BE2C (cell line): ENCODE measurements around the gene ERMARD.

Experiments
- DNase-seq: peaks from one replicate; pipeline ENCODE4 v3.0.0-alpha.2; 2020
- H3K27me3 ChIP-seq: fragments of 250-450 bp; sonication (Bioruptor Pico); 2 replicates; pipeline ENCODE4 v1.5.1; 2020; ENCODE audit warnings: mild to moderate bottlenecking
- H3K36me3 ChIP-seq: fragments of 250-450 bp; sonication (Bioruptor Pico); 2 replicates; pipeline ENCODE4 v1.5.1; 2020; ENCODE audit warnings: mild to moderate bottlenecking
- H3K4me1 ChIP-seq: fragments of 250-450 bp; sonication (Bioruptor Pico); 2 replicates; pipeline ENCODE4 v1.5.1; 2020
- H3K4me3 ChIP-seq: 2 replicates; pipeline ENCODE4 v1.5.1; 2011; ENCODE audit warnings: low read depth, low read length
- H3K9me3 ChIP-seq: fragments of 250-450 bp; sonication (Bioruptor Pico); 2 replicates; pipeline ENCODE4 v1.5.1; 2020
- TF ChIP-seq, protein P1 (sequence below): IDR thresholded peaks from 2 replicates; pipeline ENCODE4 v1.5.1; 2012; ENCODE audit warnings: mild to moderate bottlenecking, low read depth, low read length

Gene ERMARD

DNA sequence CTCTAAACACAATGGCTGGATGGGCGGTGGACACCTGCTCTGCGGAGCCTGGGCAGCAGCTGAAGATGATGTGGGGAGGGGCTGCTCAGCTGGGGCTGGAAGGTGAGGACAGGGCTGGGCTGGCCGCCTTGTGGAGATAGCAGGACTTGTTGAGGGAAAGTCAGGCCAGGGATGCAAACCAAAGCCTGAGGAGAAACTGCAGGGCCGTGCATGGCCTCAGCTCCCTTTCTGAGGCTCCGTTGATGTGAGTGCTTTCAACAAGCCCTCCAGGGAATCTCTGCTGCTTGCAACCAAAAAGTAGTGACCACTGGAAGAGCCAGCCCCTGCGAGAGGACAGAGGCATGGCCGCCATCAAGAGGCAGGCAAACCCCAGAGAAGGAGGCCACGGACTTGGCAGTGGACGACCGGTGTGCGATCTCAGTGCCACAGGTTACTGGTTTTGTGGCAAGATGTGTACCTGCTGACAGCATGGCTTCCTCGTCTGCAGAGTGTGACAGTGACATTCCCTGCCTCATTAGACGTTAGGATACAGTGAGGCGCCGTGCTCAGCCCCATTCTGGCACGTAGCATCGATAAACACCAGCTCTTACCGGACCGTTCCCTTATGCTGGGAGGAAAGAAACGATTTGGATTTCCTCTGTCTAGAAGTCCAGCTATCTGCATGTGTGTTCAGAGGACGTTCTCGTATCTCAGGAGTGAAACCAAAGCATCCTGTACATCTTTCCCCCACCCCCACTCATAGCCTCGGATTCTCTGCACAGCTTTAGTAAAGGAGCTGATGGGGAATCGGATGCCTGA lies 37.9 kb downstream of the ERMARD start:
- Histone ChIP-seq H3K9me3 (no peaks in the 10 kb centered on the region), H3K4me3 (peak overlapping the region; percentile 65), H3K36me3 (no peaks in the 10 kb centered on the region), H3K27me3 (no peaks in the 10 kb centered on the region), H3K4me1 (no peaks in the 10 kb centered on the region)
- TF ChIP-seq, protein P1, sequence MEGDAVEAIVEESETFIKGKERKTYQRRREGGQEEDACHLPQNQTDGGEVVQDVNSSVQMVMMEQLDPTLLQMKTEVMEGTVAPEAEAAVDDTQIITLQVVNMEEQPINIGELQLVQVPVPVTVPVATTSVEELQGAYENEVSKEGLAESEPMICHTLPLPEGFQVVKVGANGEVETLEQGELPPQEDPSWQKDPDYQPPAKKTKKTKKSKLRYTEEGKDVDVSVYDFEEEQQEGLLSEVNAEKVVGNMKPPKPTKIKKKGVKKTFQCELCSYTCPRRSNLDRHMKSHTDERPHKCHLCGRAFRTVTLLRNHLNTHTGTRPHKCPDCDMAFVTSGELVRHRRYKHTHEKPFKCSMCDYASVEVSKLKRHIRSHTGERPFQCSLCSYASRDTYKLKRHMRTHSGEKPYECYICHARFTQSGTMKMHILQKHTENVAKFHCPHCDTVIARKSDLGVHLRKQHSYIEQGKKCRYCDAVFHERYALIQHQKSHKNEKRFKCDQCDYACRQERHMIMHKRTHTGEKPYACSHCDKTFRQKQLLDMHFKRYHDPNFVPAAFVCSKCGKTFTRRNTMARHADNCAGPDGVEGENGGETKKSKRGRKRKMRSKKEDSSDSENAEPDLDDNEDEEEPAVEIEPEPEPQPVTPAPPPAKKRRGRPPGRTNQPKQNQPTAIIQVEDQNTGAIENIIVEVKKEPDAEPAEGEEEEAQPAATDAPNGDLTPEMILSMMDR, result no peak
- DNase-seq, result no peak

DNA sequence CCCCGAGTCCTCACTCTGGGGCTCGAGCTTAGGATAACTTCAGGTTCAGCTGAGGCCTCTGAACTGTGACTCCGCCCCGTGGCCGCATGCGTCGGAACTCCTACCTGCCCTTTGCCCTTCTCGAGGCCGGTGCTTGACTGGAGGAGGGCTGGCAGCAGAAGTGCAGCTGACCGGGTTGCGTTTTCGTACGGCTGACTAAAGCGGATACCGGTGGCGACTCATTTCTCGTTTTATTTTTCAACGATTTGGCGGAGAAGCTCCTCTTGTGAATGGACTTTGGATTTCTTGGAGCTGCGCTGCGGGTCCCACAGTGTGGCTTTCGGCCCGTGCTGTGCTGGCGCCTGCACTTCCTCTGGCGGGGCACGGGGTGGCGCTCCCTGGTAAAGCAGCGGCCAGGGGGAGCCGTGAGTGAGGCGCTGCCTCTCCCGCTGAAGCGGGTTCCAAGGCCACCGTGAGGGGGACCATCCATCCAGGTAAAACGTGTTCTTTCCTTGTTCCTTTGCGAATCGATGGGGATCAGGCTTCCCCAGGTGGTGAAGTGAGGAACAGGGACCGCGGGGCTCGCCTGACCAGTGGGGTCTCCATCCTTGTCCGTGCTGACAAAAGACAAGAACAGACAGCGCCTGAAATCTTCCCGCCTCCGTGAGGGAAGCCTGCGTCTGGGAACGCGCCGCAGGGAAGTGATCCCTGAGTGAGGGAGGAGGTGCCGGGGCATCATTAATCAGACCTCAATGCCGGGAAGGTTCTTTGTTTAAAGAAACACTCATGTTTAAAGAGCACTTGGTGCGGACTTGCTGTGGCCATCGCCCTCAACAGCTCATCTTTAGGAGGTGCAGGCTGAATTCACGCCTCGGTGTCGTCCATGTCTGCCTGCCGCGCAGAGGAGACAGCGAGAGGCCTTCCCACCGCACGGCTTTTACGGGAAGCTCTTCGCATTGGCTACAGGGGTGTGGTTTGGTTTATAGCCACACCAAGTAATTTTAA lies 38.8 kb downstream of the ERMARD start:
- Histone ChIP-seq H3K4me1 (no peaks in the 10 kb centered on the region), H3K9me3 (no peaks in the 10 kb centered on the region), H3K4me3 (peak overlapping the region; percentile 65), H3K27me3 (no peaks in the 10 kb centered on the region), H3K36me3 (no peaks in the 10 kb centered on the region)
- peak; percentile 81 for DNase-seq
- TF ChIP-seq, protein P1, result peak; percentile 95

DNA sequence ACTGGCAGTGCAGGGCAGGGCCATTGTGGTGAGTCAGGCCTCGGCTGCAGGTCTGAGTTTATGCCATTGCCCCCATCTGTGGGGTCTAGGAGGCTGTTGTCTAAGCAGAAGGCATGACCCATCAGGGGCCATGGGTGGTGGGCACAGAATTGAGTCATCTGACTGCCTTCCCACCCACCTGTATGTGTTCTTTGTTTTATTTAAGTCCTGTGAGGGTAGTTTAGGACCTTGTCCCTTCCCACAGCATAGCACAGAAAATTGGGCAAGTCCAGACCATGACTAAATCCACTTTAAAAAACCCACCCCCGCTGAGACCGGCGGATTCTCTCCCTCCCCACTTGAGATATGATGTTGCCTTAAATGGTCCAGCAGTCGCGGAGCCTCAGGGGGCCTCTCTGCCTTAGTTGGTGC lies 40.3 kb downstream of the ERMARD start:
- Histone ChIP-seq H3K27me3 (no peaks in the 10 kb centered on the region), H3K36me3 (no peaks in the 10 kb centered on the region), H3K4me1 (no peaks in the 10 kb centered on the region), H3K4me3 (no peak overlapping the region), H3K9me3 (no peaks in the 10 kb centered on the region)
- TF ChIP-seq, protein P1, result no peak
- DNase-seq, result no peak

DNA sequence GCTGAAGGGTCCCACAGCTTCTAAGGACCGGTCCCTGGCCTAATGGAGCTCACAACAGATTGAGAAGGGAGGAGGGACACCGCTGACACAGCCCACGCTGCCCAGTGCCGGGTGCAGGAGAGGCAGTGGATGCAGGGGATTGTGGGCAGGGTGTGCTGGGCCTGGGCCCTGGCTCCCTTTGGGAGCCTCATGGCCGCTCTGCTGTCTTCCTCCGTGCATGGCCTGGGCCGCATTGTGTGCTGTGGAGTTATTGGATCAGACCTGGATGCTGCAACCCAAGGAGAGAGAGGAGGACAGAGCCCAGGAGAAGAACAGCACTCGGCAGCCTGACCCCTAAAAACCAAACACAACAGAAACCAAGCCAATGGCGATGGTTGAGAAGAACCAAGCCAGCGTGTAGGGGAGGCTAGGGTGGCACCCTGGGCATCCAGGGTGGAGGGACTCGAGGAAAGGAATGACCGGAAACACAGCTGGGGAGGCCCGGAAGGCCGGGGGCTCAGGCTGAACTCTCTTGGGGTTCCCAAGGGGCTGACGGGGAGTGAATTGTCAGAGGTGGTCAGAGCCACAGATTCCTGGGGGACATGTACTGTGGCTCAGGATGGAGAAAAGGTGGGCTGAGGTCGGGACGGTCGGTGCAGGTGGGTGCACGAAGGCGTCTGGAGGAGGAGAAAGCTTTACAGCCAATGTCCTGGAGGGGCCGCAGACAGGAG lies 41.0 kb downstream of the ERMARD start:
- no peak for DNase-seq
- H3K36me3 ChIP-seq, result no peaks in the 10 kb centered on the region
- TF ChIP-seq, protein P1, result no peak
- H3K4me1 ChIP-seq, result no peaks in the 10 kb centered on the region
- H3K27me3 ChIP-seq, result no peaks in the 10 kb centered on the region
- H3K4me3 ChIP-seq, result no peak overlapping the region
- no peaks in the 10 kb centered on the region for H3K9me3 ChIP-seq

DNA sequence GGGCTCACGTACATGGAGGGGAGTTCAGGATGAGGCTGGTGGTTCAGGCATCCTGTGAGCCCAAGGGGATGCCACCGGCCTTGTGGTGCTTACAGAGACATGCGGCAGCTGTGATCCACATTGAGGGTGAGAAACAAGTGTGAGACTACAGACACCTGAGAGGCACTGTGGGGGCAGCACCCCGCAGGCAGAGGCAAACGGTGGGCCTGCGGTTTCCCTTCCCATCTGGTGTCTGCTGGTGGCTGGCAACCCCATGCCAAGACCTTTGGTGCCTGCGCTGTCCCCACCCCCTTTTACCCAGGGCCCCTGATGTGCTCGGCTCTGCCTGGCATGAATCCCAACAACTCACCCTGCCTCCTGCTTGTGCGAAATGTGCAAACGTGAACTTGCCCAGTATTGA lies 42.0 kb downstream of the ERMARD start:
- Histone ChIP-seq H3K4me1 (no peaks in the 10 kb centered on the region), H3K27me3 (no peaks in the 10 kb centered on the region), H3K4me3 (no peak overlapping the region), H3K9me3 (no peaks in the 10 kb centered on the region), H3K36me3 (no peaks in the 10 kb centered on the region)
- TF ChIP-seq, protein P1, result no peak
- no peak for DNase-seq
